GM18870 (cell line): ENCODE data around the gene ST14.
"Not testable (repeated sequence)": the region's sequence is repeated elsewhere in the genome, so short reads cannot be mapped to it uniquely, and the experiment has no call there.

ENCODE experiments used
- ATAC-seq: cut with Tn5 transposase; IDR thresholded peaks from one replicate; pipeline ENCODE4 v1.9.1; 2021; ENCODE audit warnings: moderate library complexity; ENCODE audit not compliant: unreplicated experiment

ST14 gene

GRCh38 chr11:130187096-130187495 lies 27.5 kb downstream of the ST14 start:
- no peak for ATAC-seq

DNA sequence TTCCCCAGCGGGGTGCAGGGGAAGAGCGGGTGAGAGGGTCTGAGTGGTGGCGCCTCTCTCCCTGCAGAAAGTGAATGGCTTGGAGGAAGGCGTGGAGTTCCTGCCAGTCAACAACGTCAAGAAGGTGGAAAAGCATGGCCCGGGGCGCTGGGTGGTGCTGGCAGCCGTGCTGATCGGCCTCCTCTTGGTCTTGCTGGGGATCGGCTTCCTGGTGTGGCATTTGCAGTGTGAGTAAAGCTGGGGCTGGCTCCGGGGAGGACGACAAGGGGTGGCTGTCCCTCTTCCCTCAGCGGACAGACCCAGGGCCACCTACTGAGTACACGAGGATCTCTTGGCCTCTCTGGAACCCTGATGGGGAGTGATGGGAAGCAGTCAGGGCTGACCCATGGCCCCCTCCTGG lies 28.5 kb downstream of the ST14 start:
- ATAC-seq = no peak

DNA sequence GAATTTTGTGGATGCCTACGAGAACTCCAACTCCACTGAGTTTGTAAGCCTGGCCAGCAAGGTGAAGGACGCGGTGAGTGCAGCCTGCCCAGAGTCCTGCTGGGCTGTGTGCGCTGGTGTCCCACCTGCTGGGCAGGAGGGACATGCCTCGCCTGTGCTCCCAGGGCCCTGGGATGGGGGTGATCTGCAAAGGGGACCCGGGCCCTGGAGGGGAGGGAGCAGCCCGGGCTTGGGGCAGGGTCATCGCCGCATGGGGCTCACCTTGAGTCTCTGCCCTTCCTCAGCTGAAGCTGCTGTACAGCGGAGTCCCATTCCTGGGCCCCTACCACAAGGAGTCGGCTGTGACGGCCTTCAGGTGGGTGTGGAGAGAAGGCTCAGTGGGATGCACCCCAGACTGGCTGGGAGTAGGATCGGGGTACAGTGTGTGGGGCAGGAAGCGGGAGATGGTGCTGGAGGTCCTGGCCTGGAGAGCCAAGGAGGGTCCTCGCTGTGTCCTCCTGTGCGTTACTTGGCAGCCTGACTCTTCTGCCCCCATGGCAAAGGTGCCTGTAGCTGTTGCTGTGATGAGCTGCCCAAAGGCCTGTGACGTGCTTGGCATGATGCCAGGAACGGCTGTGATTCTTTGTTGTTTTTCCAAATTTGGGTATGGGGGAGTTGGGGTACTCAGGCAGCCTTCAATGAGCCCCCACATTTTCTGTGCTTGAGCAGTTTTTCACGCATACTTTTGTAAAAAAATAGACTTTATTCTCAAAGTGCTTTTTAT lies 29.2 kb downstream of the ST14 start:
- no peak for ATAC-seq

DNA sequence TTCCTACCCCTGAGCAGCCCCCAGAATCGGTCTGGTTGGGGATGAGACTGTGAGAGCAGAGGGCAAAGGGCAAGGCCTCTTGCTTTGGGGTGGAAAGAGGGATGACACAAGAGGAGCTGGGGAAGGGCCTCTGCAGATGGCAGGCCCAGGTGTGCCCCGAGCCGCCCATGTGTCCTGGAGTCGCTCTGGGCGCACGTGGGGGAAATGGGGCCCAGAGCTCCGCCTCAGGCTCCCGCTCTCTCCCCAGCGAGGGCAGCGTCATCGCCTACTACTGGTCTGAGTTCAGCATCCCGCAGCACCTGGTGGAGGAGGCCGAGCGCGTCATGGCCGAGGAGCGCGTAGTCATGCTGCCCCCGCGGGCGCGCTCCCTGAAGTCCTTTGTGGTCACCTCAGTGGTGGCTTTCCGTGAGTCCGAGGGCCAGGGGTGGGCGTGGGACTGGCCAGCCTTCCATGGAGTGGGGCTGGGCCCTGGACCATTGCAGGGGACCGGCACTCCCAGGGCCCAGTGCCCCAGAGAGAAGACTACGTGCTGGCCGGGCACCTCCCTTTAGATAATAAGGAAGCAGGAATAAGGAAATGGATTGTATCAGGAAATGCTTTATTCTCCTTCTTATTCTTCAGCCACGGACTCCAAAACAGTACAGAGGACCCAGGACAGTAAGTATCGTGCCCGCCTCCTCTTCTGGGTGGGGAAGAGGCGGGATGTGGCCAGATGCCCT lies 30.1 kb downstream of the ST14 start:
- no peak for ATAC-seq

- ATAC-seq = no peak
These were observed 30.8 kb downstream of the ST14 start for GRCh38 chr11:130190371-130190881.

DNA sequence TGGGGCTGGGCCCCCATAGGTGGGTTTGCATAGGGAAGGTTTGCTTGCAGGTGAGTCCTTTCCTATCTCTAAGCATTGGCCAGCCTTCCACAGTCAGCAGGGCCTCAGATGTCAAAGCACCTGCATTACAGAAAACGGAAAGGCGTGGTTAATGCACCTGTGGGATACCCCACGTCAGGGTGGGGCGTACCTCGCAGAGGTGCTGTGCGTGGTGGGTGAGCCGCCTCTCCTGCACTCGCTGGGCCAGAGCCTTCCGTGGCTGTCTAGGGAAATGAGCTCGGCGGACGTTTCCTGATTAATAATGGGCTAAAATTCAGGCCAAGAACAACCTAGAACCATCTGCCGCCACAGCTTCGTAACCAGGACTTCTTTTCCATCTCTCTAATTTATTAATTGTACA lies 32.3 kb downstream of the ST14 start:
- no peak for ATAC-seq

DNA sequence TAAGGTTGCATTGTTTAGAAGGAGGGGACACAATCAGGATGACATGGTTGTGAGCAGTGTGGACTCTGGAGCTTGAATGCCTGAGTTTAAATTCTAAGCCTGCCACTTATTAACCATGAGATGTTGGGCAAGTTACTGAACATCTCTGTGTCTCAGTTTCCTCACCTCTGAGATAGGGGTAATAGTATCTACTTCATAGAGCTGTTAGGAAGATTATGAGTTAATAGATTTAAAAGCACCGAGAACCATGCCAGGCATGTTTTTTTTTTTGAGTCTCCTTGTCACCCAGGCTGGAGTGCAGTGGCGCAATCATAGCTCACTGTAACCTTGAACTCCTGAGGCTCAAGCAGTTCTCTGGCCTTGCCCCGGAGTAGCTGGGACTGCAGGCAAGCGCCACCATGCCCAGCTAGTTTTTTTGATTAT lies 33.3 kb downstream of the ST14 start:
- no peak for ATAC-seq

DNA sequence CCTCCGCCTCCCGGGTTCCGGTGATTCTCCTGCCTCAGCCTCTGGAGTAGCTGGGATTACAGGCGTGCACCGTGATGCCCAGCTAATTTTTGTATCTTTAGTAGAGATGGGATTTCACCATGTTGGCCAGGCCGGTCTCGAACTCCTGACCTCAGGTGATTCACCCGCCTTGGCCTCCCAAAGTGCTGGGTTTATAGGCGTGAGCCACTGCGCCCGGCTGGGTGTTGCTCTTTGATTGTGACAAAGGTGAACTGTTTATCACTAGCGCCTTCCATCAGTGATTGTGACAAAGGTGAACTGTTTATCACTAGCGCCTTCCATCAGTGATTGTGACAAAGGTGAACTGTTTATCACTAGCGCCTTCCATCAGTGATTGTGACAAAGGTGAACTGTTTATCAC lies 34.0 kb downstream of the ST14 start:
- ATAC-seq = not testable (repeated sequence)

DNA sequence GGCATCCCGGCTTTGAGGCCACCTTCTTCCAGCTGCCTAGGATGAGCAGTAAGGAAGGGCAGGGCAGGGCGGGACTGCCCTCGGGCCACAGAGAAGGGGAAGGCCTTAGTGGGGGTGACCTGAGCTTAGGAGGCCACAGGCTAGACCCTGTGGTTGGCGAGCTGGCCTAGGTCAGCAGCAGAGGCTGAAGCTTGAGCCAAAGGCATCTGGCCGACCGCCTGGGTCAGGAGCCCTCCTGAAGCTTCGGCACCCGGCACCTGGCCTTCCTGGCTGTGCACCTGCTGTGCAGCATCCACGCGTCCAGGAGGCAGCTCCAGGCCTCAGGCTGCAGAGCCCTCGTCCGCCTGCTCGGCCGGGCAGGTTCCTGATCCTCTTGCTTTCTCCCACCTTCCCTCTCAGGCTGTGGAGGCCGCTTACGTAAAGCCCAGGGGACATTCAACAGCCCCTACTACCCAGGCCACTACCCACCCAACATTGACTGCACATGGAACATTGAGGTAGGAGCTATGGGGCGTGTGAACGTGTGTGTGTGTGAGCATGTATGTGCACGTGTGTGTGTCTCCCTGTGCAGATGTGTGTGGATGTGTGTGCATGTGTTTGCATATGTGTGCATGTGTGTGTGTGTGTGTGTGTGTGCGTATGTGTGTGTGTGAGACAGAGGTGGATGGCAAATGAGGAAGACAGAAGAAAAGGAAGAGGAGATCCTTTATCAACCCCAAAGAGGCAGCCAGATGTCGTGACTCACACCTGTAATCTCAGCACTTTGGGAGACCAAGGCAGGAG lies 34.9 kb downstream of the ST14 start:
- no peak for ATAC-seq

DNA sequence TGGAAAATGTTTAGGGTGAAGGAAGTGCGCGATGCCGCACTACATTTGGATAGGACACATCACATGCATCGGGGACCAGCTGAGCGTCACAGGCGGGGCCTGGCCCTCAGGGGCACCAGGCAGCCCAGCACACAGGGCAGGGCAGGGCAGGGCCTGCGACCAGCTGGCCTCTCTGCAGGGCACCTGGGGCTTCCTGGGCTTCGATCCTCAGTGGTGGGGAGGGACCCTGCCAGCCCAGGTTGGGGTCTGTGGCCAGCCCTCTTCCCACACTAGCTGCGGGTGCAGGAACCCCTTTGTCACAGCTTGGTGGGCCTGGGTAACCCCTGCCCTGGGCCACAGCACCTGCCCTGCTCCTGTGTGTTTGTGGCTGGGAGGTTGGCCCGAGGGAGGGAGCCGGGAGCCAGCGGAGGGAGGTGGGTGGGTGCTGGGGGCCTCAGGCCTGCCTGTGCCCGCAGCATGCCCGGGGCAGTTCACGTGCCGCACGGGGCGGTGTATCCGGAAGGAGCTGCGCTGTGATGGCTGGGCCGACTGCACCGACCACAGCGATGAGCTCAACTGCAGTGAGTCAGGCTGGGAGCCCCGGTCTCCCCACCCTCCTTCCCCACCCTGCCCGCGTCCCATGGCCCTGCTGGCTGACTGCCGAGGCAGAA lies 37.9 kb downstream of the ST14 start:
- no peak for ATAC-seq

DNA sequence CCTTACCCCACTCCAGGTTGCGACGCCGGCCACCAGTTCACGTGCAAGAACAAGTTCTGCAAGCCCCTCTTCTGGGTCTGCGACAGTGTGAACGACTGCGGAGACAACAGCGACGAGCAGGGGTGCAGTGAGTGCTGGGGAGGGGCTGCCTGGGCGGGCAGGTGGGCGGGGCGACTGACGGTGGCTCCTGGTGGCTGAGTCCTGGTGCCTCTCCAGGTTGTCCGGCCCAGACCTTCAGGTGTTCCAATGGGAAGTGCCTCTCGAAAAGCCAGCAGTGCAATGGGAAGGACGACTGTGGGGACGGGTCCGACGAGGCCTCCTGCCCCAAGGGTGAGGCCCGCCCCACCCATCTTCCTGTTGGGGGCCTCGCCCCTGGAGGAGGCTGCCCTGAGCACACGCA lies 38.7 kb downstream of the ST14 start:
- no peak for ATAC-seq

DNA sequence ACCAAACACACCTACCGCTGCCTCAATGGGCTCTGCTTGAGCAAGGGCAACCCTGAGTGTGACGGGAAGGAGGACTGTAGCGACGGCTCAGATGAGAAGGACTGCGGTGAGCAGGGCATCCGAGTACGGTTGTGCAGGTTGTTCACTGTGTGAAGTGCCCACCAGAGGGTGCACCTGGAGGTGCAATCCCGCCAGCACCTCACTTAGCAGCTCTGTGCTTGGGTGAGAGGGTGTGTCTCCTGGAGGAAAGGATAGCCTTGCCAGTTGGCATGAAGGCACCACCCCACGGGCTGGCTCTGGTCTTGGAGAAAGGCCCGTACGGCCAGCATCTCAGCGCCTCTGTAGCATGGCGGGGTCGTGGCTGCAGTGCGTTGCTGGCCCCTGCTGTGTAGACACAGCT lies 39.4 kb downstream of the ST14 start:
- ATAC-seq = no peak

- ATAC-seq = no peak
These were observed 40.2 kb downstream of the ST14 start for GRCh38 chr11:130199792-130200191.

DNA sequence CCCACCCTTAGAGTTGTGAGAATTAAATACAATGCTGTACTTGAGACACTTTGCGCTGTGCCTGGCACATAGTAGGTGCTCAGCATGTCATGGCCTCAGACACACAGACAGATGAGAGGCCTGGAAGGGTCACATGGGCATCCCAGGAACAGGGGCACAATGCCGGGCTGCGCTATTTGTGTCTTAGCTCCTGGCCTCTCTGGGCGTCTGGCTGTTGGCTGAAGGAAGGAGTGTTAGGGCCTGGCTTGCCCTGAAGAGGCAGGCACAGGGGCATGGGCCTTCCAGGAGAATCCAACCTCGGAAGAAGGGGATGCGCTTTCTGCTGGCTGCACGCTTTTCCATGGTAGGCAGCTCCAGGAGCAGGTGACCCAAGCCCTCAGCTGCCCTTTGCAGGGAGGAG lies 41.4 kb downstream of the ST14 start:
- ATAC-seq = no peak

- no peak for ATAC-seq
These were observed 42.6 kb downstream of the ST14 start for GRCh38 chr11:130202009-130202817.

DNA sequence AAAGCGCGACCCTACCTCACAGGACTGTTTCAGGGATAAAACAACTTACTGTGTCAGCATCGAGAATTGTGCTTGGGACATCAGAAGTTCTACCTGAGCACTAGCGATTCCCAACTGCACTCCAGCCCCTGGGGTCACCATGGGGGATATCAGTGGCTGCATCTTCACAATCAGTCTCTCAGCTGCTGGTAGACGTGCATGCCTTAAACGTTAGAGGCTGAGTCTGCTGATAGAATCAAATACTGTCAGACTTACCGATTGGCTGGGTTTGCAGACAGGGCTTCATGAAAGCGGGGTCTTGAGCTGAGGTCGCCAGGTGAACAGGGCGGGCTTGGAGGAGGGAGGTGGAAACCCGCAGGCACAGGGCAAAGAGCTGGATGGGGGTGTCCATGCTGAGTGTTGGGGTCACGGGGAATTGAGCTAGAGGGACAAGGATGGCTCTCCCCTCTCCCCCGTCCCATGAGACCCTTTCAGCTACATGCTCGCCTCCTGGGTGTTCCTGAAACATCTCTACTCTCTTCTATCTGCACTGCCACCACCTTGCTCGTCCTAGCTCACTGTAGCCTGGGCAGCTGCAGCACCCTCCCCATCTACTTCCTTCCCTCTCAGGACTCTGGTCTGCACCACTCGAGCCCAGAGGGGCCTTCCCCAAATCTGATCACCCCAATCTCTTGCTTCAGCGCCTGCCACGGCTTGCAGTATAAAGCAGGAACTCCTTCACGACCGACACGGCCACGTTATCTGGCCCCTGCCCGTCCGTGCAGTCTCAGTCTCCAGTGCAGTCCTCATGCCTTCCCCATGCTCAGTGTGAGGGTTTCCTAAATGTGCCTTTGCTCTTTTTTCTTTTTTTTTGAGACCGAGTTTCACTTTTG lies 43.5 kb downstream of the ST14 start:
- no peak for ATAC-seq

DNA sequence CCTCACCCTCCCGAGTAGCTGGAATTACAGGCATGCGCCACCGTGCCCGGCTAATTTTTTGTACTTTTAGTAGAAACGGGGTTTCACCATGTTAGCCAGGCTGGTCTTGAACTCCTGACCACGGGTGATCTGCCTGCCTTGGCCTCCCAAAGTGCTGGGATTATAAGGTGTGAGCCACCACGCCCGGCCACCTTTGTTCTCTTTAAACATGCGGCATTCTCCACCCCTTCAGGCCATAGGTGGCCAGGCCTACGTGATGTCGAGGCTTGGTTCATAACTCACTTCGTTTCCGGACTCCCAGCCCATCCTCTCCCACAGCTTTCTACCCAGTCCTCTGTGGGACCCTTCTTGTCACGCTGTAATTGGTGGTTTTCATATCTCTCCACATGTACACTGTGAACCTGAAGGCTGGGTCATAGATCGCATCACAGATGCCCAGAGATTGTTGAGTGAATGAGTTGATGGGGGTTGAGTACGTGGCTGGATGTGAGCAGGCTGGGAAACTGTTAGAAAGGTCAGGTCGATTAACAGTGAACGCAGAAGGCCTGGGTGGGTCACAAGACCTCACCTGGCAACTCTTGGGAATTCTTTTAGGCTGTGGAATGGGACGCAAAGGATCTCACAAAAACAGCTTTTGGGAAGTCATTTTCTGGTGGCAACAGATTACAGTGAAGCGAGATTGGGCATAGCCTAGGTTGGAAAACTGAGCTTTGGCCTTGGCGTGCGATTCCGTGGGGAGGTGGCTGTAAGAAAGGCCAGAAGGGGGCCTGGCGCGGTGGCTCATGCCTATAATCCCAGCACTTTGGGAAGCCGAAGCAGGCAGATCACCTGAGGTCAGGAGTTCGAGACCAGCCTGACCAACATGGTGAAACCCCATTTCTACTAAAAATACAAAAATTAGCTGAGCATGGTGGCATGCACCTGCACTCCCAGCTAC lies 44.5 kb downstream of the ST14 start:
- no peak for ATAC-seq

GRCh38 chr11:130204703-130205095 lies 45.1 kb downstream of the ST14 start:
- ATAC-seq = no peak
